GM12872 (cell line): Measurements from ENCODE around the gene FOXC2.

Experiments used
- TF ChIP-seq, protein P1 (sequence below): IDR thresholded peaks from 3 replicates; pipeline ENCODE4 v1.5.1; 2011; ENCODE audit warnings: low read depth, mild to moderate bottlenecking, low read length, moderate library complexity; ENCODE audit not compliant: insufficient read depth

FOXC2 gene

GRCh38 chr16:86521236-86522197 is 45.1 kb upstream of the FOXC2 start:
- TF ChIP-seq, protein P1, sequence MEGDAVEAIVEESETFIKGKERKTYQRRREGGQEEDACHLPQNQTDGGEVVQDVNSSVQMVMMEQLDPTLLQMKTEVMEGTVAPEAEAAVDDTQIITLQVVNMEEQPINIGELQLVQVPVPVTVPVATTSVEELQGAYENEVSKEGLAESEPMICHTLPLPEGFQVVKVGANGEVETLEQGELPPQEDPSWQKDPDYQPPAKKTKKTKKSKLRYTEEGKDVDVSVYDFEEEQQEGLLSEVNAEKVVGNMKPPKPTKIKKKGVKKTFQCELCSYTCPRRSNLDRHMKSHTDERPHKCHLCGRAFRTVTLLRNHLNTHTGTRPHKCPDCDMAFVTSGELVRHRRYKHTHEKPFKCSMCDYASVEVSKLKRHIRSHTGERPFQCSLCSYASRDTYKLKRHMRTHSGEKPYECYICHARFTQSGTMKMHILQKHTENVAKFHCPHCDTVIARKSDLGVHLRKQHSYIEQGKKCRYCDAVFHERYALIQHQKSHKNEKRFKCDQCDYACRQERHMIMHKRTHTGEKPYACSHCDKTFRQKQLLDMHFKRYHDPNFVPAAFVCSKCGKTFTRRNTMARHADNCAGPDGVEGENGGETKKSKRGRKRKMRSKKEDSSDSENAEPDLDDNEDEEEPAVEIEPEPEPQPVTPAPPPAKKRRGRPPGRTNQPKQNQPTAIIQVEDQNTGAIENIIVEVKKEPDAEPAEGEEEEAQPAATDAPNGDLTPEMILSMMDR = no peak

- TF ChIP-seq, protein P1 = no peak
Measured at GRCh38 chr16:86522634-86523033, 44.0 kb upstream of the FOXC2 start.

DNA sequence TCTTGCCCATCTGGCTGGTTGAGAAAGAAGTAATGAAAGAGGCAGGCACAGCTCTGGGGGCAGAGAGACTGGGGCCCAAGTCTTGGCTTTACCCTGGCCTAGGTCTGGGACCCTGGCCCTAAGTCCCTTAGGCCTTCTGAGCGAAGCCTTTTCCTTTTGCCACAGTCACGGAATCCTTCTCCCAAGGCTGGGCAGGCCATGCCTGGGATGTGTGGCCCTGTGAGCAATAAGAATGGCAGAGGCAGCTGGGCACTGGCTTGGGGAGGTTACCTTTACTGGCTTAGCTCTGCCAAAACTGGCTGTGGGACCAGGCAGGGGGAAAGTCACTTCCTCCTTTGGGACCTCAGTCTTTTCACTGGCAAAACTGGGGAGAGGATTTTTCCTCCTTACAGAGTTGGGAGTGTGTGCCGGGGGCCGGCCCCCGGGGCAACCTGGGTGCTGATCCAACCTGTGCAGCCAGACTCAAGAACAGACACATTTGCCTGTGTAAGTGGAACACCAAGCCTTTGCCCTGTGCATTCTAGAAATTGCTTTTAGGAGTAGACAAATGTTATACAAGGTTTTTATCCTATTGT is 43.4 kb upstream of the FOXC2 start:
- TF ChIP-seq, protein P1 = no peak

- TF ChIP-seq, protein P1 = no peak
Measured at GRCh38 chr16:86524029-86524428, 42.6 kb upstream of the FOXC2 start.

DNA sequence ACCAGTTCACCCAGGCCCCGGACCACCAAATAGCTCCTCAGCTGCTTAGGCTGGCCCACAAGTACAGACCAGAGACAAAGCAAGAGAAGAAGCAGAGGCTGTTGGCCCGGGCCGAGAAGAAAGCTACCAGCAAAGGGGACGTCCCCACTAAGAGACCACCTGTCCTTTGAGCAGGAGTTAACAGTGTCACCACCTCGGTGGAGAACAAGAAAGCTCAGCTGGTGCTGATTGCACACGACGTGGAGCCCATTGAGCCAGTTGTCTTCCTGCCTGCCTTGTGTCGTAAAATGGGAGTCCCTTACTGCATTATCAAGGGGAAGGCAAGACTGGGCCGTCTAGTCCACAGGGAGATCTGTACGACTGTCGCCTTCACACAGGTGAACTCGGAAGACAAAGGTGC is 40.9 kb upstream of the FOXC2 start:
- TF ChIP-seq, protein P1 = no peak

DNA sequence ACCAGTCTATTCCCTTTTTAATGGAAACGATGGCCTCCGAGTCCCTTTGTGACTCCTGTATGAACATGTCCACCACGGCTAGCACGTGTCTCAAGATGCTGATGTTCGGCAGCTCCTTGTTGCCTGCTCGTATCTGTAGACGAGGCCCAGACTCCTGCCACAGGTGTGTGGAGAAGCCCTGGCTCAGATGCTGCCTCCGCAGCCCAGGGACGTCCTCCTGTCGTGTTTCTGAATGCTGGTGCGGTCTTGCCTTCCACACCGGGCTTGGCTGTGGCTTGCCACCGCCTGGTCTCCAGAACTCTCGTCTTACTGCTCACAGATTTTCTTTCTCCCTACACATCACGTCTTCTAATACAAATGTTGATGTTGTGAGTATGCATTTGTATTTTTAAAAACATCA is 39.3 kb upstream of the FOXC2 start:
- TF ChIP-seq, protein P1 = no peak

- TF ChIP-seq, protein P1 = no peak
Measured at GRCh38 chr16:86528061-86528929, 38.3 kb upstream of the FOXC2 start.
